HG03565 (cell line): ENCODE results near the gene KMT2C.
A peak's percentile ranks its signal among the peaks of the same experiment; 100 is the strongest.
"Not testable (repeated sequence)": the region's sequence is repeated elsewhere in the genome, so short reads cannot be mapped to it uniquely, and the experiment has no call there.

Source experiments
- ATAC-seq: cut with Tn5 transposase; IDR thresholded peaks from one replicate; pipeline ENCODE4 v1.9.1; 2021; ENCODE audit warnings: mild to moderate bottlenecking, moderate library complexity; ENCODE audit not compliant: unreplicated experiment

KMT2C gene

GRCh38 chr7:152234421-152234820 lies 201.4 kb downstream of the KMT2C start:
- ATAC-seq: not testable (repeated sequence)

DNA sequence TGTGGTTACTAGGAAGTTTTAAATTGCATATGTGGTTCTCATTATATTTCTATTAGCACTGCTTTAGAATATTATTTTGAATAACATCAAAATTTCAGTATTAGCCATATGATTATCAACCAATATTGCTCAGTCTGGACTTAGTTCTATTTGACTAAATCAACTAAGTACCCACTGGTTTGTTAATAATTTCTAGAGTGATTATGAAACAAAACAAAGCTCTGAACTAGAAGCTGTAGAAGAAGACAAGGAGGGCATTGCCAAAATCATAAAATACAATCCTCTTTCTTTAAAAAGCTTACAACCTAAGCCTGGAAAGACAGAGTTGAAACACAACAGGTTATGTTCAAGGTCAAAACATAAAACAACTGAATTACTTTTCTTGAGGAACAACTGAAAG lies 204.7 kb downstream of the KMT2C start:
- ATAC-seq: no peak

DNA sequence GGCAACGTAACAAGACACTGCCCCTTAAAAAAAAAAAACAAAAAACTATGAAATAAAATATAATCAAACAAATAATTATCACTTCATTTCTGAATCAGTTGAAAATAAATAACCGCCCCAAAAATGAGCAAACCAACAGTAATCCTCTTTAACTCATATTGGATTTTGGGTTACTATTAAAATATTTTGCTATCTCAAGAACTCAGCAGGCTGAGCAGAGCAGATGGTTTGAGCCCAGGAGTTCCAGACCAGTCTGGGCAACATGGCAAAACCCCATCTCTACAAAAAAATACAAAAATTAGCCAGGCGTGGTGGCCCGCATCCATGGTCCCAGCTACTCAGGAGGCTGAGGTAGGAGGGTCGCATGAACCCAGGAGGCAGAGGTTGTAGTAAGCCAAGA lies 216.2 kb downstream of the KMT2C start:
- ATAC-seq: not testable (repeated sequence)

GRCh38 chr7:152208766-152209165 lies 227.0 kb downstream of the KMT2C start:
- ATAC-seq: not testable (repeated sequence)

GRCh38 chr7:152204417-152204816 lies 231.4 kb downstream of the KMT2C start:
- ATAC-seq: not testable (repeated sequence)

GRCh38 chr7:152203095-152203494 lies 232.7 kb downstream of the KMT2C start:
- ATAC-seq: no peak

DNA sequence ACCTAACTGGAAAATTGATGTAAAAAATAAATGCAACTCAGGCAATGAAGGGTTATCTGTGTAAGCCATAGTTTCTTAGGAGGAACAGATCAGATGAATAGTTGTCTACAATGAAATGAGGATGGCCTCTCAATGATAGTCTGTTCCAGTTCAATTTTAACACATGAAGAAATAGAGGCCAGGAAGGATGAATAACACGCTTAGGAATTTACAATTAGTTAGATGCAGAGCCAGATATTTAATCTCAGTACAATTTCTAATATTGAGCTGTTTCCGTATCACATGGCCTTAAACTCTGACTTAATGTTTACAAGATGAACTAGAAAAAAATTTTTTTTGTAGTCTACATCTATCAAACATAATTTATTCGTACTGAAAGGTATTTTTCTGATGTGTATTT lies 233.7 kb downstream of the KMT2C start:
- ATAC-seq: no peak

DNA sequence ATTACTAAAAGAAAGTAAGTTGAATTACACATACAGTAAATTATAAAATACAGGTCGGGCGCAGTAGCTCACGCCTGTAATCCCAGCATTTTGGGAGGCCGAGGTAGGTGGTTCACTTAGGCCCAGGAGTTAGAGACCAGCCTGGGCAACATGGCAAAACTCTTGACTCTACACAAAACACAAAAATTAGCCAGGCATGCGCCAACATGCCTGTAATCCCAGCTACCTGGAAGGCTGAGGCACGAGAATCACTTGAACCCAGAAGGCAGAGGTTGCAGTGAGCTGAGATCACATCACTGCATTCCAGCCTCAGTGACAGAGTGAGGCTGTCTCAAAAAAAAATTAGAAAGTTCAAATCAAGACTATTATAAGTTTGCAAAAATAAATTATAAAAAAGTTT lies 235.4 kb downstream of the KMT2C start:
- no peak for ATAC-seq

GRCh38 chr7:152196391-152196790 lies 239.4 kb downstream of the KMT2C start:
- ATAC-seq: no peak

DNA sequence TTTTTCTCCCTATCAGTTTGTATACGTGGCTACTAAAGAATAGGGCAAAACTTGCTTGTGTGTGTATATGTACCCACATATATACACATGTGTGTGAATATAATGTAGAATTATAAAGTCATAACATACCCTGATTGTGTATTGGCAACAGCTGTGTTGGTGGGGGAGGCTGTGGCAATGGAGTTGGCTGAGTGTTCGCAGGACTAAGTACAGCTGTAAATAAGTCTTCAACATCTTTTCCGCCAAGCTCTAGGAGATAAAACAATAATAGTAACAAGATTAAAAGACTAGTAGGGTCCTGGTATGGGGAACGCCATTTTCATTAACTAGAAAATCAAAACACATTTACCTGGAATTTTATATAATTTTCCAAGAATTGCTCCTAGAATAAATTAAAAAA lies 241.9 kb downstream of the KMT2C start:
- ATAC-seq: no peak

GRCh38 chr7:152189061-152189460 lies 246.7 kb downstream of the KMT2C start:
- no peak for ATAC-seq

- no peak for ATAC-seq
Measured at GRCh38 chr7:152185558-152185957, 250.2 kb downstream of the KMT2C start.

DNA sequence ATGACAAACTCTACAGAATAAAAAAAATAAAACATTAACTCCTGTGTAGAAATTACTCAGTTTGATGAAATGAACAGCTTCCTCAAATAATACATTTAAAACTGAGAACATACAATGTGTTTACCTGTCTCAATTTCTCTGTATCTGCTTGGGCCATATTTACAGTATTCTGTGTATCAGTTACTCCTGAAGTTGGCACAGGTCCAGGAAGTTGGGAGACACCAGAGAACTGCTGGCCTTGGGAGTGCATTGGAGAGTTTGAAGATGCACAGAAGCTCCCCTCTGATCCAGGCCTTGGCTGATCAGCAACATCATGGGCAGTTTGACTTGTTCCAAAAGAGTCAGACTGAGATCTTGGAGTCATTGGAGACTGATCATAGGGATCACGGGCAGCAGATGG lies 255.2 kb downstream of the KMT2C start:
- no peak for ATAC-seq

DNA sequence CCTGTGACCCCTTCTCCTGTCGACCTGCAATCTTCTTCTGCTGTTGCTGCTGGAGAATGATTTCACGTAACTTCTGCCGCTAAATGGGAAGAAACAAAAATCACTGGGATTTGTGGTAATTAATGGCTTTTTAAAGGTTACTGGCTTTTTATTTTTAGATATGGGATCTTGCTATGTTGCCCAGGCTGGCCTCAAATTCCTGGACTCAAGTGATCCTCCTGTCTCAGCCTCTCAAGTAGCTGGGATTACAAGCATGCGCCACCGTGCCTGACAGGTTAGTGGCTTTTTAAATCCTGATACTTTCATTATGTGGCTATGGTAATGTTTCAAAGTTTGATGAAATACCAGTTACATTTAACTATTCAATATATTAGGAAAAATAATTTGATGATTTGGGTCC lies 255.8 kb downstream of the KMT2C start:
- no peak for ATAC-seq

GRCh38 chr7:152178405-152179058 lies 257.3 kb downstream of the KMT2C start:
- ATAC-seq: no peak

- no peak for ATAC-seq
Measured at GRCh38 chr7:152177681-152178404, 258.0 kb downstream of the KMT2C start.

DNA sequence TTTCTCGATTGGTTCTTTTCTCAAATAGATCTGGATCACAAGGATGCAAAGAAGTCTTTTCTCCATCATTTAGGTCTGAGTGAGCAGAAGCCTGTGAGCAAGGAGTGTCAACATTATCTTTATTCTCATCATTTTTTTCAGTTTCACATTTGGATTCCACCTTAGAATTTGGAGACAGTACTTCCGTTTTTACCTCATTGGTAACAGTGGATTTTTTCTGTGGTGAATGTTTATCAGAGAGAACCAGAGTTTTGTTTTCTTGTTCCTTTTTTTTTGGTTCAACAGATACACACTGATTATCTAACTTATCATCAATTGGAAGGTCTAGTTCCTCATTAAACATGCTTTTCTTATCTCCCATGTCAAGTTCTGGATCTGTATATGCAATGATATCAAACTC lies 259.0 kb downstream of the KMT2C start:
- peak; percentile 72 for ATAC-seq

DNA sequence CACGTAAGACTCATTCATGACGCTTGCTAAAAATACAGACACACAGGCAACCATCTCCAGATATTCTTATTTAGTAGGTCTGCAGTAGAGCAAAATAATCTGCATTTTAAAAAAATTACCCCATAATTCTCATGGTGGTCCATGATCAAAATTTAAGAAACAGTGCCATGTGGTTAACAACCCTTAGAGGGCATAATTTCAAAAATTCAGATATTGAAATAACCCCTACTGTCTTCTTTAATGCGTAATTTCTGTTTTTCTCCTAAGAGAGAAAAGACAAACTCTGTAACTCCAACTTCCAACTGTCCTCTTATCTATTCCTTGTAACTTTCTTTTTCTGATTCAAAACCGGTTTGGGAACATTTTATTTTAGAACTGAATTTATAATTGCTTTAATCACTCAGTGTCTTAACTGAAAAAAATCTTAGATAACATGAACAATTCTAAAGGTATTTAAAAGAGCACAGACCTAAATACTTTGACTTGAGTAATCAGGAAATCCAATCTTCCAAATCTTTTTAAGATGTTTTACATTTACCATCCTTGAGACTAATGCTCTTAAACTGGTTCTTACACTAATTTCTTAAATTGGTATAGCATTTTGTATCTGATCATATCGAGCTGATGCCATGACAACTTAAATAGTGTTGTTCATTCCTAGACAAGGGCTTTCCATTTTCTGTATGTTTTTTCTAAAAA lies 262.3 kb downstream of the KMT2C start:
- no peak for ATAC-seq

DNA sequence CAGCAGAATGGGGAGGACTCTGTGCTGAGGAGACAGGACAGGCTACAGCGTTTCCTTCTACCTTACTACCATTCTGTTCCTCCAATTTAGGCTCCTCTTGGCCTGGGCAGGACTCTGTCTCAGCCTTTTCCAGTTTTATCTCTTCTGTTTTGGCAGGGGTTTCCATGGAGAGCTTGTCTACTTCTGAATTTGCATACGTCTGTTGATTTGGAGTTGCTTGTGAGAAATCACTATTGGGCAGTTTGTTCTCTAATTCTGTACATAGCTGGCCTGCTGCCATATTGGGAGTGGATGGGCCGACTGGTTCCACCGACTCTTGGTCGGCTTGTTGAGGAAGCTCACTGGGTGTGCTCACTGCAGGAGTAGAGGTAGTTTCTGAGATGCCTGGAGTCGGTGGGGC lies 273.5 kb downstream of the KMT2C start:
- ATAC-seq: no peak

DNA sequence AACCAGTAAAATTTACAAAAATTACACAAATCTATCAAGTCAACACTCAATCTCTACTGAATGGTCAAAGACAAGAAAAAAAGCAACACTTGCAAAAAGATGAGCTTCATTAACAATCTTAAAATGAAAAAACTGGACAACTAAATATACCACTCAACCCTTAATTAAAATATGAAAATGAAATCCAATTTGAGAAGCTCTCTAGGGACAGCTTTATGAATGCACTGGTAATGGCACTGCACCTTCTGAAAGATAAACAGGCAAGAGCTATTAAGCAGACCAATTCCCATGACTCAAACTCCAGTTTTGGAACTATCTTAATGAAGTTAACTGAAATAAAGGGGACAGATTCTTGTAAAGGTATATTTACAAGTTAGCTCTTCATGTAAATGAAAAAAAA lies 274.6 kb downstream of the KMT2C start:
- ATAC-seq: no peak

- peak; percentile 83 for ATAC-seq
Measured at GRCh38 chr7:152158801-152159587, 276.8 kb downstream of the KMT2C start.
